LNCAP (cell line): ENCODE results near the gene AFF2.

Source experiments
- TF ChIP-seq, protein P1 (sequence below): fragments of 450-650 bp; IDR thresholded peaks from 2 replicates; pipeline ENCODE4 v1.5.1; 2017; ENCODE audit warnings: mild to moderate bottlenecking

The AFF2 gene

DNA sequence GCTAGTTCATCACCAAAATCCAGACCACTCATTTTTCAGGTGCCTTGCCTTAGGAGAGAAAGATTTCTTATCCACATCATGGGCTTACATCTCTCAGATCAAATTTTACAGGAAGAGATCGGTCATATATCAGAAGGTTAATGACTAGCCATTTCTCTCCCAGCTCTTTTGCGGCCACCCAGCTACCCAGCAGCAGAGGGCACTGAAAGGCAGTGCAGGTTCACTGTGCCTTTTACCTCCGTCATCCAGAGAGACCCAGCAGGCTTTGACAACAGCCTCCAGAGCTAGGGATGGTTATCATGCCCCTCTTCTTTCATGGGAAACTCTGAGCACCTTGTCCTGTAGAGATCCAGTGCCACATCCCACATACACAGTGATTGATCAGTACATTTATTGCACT, 384.8 kb downstream of the AFF2 start:
- TF ChIP-seq, protein P1, sequence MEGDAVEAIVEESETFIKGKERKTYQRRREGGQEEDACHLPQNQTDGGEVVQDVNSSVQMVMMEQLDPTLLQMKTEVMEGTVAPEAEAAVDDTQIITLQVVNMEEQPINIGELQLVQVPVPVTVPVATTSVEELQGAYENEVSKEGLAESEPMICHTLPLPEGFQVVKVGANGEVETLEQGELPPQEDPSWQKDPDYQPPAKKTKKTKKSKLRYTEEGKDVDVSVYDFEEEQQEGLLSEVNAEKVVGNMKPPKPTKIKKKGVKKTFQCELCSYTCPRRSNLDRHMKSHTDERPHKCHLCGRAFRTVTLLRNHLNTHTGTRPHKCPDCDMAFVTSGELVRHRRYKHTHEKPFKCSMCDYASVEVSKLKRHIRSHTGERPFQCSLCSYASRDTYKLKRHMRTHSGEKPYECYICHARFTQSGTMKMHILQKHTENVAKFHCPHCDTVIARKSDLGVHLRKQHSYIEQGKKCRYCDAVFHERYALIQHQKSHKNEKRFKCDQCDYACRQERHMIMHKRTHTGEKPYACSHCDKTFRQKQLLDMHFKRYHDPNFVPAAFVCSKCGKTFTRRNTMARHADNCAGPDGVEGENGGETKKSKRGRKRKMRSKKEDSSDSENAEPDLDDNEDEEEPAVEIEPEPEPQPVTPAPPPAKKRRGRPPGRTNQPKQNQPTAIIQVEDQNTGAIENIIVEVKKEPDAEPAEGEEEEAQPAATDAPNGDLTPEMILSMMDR: no peak

GRCh38 chrX:148893395-148893794, 393.0 kb downstream of the AFF2 start:
- TF ChIP-seq, protein P1: no peak

DNA sequence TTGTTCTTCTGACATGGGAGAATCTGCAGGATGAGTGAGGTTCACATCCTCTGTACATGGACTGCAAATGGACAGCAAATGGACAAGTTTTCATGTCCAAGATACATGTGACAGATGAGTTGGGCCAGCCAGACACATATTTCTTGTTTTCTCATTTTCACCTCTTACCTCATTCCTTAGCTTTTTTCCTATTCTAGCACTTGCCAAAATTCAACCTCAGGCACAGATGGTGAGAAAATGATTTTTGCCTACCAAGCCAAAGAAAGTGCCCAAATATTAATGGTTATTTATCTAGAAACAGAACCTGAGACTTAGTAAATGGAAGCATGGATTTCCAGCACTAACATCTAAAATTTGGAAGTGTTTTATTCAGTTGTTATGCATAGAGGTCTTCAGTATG, 402.2 kb downstream of the AFF2 start:
- TF ChIP-seq, protein P1: no peak

- TF ChIP-seq, protein P1: no peak
Measured at GRCh38 chrX:148903176-148903575, 402.8 kb downstream of the AFF2 start.

GRCh38 chrX:148904421-148905111, 404.1 kb downstream of the AFF2 start:
- TF ChIP-seq, protein P1: no peak

- TF ChIP-seq, protein P1: no peak
Measured at GRCh38 chrX:148905400-148905799, 405.0 kb downstream of the AFF2 start.

DNA sequence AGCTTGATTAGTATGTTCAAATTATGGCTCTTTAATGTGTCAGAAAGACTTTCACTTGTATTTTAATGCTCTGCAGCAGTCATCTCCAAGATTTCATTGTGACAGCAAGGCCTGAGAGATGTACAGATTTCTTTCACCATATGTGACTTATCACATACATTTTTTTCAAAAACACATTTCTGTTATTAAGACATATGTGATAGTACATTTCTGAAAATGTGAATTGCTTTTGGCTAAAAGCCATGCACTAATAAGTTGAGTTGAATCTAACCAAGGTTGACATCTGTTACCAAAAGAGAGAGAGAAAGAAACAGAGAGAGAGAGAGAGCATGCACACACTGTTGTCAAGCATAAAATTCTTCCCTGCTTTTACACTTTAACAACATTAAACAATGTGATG, 409.3 kb downstream of the AFF2 start:
- TF ChIP-seq, protein P1: no peak

DNA sequence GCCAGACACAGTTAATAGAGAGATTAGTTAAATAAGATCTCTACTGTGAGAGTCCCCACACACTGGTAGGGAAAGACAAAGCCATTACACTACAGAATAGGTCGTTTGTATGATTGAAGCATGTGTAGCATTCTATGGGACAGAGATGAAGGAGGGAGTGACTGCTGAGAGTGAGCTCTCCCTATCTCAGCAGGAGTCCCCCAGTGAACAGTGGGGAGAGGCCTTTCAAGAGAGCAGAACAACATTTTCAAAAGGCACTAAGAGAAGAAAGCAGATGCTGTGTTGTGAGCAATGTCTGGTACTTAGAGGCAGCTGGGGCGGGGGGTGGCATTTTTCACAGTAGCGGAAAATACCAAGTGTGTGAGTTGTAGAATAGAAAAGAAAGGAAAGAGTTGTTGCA, 413.6 kb downstream of the AFF2 start:
- TF ChIP-seq, protein P1: no peak
